Testis (tissue), 3 donors: Measurements from ENCODE around the gene CELF2. TPM values are rescaled to one million over a fixed set of nuclear protein-coding genes. Genes with fewer than 3 reads are reported as not detected.

ENCODE experiments used
- DNase-seq: peaks from one replicate; pipeline ENCODE4 v3.0.0-alpha.2; 2019
- H3K27ac ChIP-seq, 2 donors: fragments of 200-600 bp; sonication (generic); one replicate each; pipeline ENCODE4 v1.5.1; 2019
- H3K27me3 ChIP-seq: fragments of 200-600 bp; sonication (generic); one replicate; pipeline ENCODE4 v1.5.1; 2019
- H3K36me3 ChIP-seq: fragments of 200-600 bp; sonication (generic); one replicate; pipeline ENCODE4 v1.5.1; 2017; ENCODE audit warnings: low read depth; ENCODE audit errors: missing control alignments
- H3K4me1 ChIP-seq: fragments of 200-600 bp; sonication (generic); one replicate; pipeline ENCODE4 v1.5.1; 2019
- H3K4me3 ChIP-seq, 2 donors: fragments of 200-600 bp; sonication (generic); one replicate each; pipeline ENCODE4 v1.5.1; 2017 to 2019
- H3K9me3 ChIP-seq: fragments of 200-600 bp; sonication (generic); one replicate; pipeline ENCODE4 v1.5.1; 2017
- CTCF ChIP-seq, 3 experiments: fragments of 450-650 bp in 2 of 3; fragments of 200-600 bp in 1 of 3; sonication (generic) in 1 of 3; IDR thresholded peaks; one replicate each; pipeline ENCODE4 v1.5.1; 2016 to 2019; ENCODE audit warnings: antibody characterized with exemption in 3 of 3, mild to moderate bottlenecking in 2 of 3, moderate library complexity in 1 of 3
- POLR2A ChIP-seq: fragments of 450-650 bp; IDR thresholded peaks from one replicate; pipeline ENCODE4 v1.6.1; 2017; ENCODE audit warnings: antibody characterized with exemption, mild to moderate bottlenecking, moderate library complexity
- WGBS, 2 donors: methylation state at CpG; one replicate each; pipeline ENCODE4 v1.1.5; 2018; 5-methylcytosine and 5-hydroxymethylcytosine counted together
- intact Hi-C: fragments of 100-400 bp; cut with DNase I; formaldehyde crosslinking; loops from one replicate; pipeline ENCODE4 v1.15.1; 2023; ENCODE audit warnings: low total_unique reads
- polyA plus RNA-seq: library from polyadenylated mRNA; stranded (reverse); fragments of 350-450 nt; fragmentation: Illumina TruSeq; extraction: RNeasy Lipid Tissue Mini Kit (QIAGEN cat#74804); gene quantifications from one replicate; pipeline ENCODE4 v1.2.3, GENCODE V29; 2014; ENCODE audit warnings: low read depth, low replicate concordance; ENCODE audit not compliant: insufficient read depth
- total RNA-seq, 2 donors: library from RNA; depleted of rRNA; stranded (reverse); fragments of >200 nt; gene quantifications; one replicate each; pipeline ENCODE4 v1.2.3, GENCODE V29; 2016

CELF2 gene
- total and polyA plus RNA-seq, 3 donors from 2014 or later, result 17.5 to 41.6 (median 27.8) TPM

- Histone ChIP-seq H3K27ac (no peak overlapping the region), H3K36me3 (no peaks in the 10 kb centered on the region)
- TF ChIP-seq POLR2A (no peak), CTCF (IDR thresholded peaks at IDR 0.05) (no peak)
Observed at GRCh38 chr10:11336722-11337162, 319.1 kb downstream of the CELF2 start.

GRCh38 chr10:11337516-11337915, 319.8 kb downstream of the CELF2 start:
- Histone ChIP-seq H3K36me3 (no peaks in the 10 kb centered on the region), H3K27me3 (no peaks in the 10 kb centered on the region), H3K27ac (no peak overlapping the region), H3K4me1 (peaks cover 5% of the 10 kb centered on the region), H3K9me3 (no peaks in the 10 kb centered on the region), H3K4me3 (no peak overlapping the region)
- WGBS, 2 donors, result 85 to 88% methylated on average over 14 to 15 of the region's 15 CpGs
- TF ChIP-seq CTCF (IDR thresholded peaks at IDR 0.05), result no peak
- no peak for TF ChIP-seq POLR2A
- intact Hi-C loops, result no loop called here
- DNase-seq, result no peak

More at GRCh38 chr10:11336722-11337162, 319.1 kb downstream of the CELF2 start:
- Histone ChIP-seq H3K4me1 (peaks cover 5% of the 10 kb centered on the region), H3K9me3 (no peaks in the 10 kb centered on the region), H3K4me3 (no peak overlapping the region), H3K27me3 (no peaks in the 10 kb centered on the region)
- intact Hi-C loops, result no loop called here
- 81 to 87% methylated on average over 8 of the region's 8 CpGs for WGBS, 2 donors
- DNase-seq, result no peak

DNA sequence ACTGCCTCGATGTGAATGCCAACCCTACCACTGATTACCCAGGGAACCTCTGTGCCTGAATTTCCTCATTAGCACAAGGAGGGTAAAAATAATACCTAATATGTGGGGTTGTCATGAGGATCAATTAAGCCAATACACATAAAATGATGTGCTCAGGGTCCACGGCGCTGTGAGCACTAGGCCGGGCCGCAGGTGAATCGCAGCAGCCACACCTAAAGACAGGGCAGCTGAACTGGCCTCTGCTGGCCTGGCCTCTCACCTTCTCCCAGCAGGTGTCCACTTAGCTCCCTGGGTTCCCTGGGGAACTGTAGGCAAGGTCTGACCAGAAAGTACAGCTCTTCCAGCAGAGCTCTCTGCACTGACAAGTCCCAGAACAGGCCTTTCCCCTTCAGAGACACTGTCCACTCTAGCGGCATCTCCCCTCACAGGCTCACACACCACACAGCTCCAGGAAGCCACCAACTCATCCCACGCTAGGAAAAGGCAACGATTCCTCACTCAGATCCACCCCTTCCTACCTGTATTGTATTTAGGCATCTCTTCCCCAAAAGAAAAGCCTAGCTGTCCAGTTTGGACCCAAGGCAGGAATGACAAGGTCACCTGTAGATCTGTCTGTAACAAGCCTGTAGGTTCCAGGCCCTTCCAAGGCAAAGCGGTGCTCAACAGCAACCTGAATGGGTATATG, 320.6 kb downstream of the CELF2 start:
- DNase-seq, result no peak
- Histone ChIP-seq H3K27ac (no peak overlapping the region), H3K27me3 (no peaks in the 10 kb centered on the region), H3K4me3 (no peak overlapping the region), H3K4me1 (peaks cover 5% of the 10 kb centered on the region), H3K36me3 (no peaks in the 10 kb centered on the region), H3K9me3 (no peaks in the 10 kb centered on the region)
- TF ChIP-seq POLR2A, result no peak
- no peak for TF ChIP-seq CTCF (IDR thresholded peaks at IDR 0.05)
- intact Hi-C loops, result no loop called here
- WGBS, 2 donors, result 87 to 92% methylated on average over 7 to 10 of the region's 10 CpGs

- Histone ChIP-seq H3K9me3 (no peaks in the 10 kb centered on the region), H3K4me3 (no peak overlapping the region), H3K36me3 (no peaks in the 10 kb centered on the region), H3K4me1 (peaks cover 5% of the 10 kb centered on the region), H3K27ac (no peak overlapping the region), H3K27me3 (no peaks in the 10 kb centered on the region)
- no peak for DNase-seq
- TF ChIP-seq CTCF (IDR thresholded peaks at IDR 0.05) (no peak), POLR2A (no peak)
- intact Hi-C loops, result no loop called here
- 76 to 85% methylated on average over 6 to 7 of the region's 7 CpGs for WGBS, 2 donors
Observed at GRCh38 chr10:11339013-11339412, 321.3 kb downstream of the CELF2 start.

GRCh38 chr10:11339660-11340059, 322.0 kb downstream of the CELF2 start:
- no peak for DNase-seq
- no peak overlapping the region for H3K27ac ChIP-seq
- no peaks in the 10 kb centered on the region for H3K36me3 ChIP-seq
- no peak overlapping the region for H3K4me3 ChIP-seq
- H3K4me1 ChIP-seq, result peaks cover 5% of the 10 kb centered on the region
- intact Hi-C loops, result no loop called here
- H3K9me3 ChIP-seq, result no peaks in the 10 kb centered on the region
- 88 to 90% methylated on average over 18 of the region's 18 CpGs for WGBS, 2 donors
- no peak for TF ChIP-seq CTCF (IDR thresholded peaks at IDR 0.05)
- TF ChIP-seq POLR2A, result no peak
- H3K27me3 ChIP-seq, result no peaks in the 10 kb centered on the region
